ENCODE results near the gene NKX1-1.

GRCh38 chr4:1364748-1365147, 41.5 kb downstream of the NKX1-1 start:
- TF ChIP-seq CTCF (conservative IDR thresholded peaks at IDR 0.05 in 1 of 2, IDR thresholded peaks at IDR 0.05 in 1 of 2; ENCODE audit: extremely low read depth in 1 of 2, insufficient read depth in 1 of 2, low read depth in 1 of 2, low read length in 2 of 2) = no peak
- no peak for TF ChIP-seq EZH2 (IDR thresholded peaks at IDR 0.05; ENCODE audit: borderline replicate concordance, low read length)
